Esophagus squamous epithelium (tissue), 4 donors: ENCODE measurements around the gene OR2V2.

Experiments used
- CTCF ChIP-seq, 6 experiments: fragments of 450-650 bp in 4 of 6; fragments of 200-600 bp in 2 of 6; sonication (generic) in 2 of 6; IDR thresholded peaks; one replicate each; pipeline ENCODE4 v1.5.1; 2016 to 2019; ENCODE audit warnings: antibody characterized with exemption in 6 of 6, mild to moderate bottlenecking in 4 of 6, moderate library complexity in 4 of 6
- POLR2A ChIP-seq, 4 donors: fragments of 450-650 bp; IDR thresholded peaks; one replicate each; pipeline ENCODE4 v1.6.1; 2017; ENCODE audit warnings: antibody characterized with exemption in 4 of 4, mild to moderate bottlenecking in 4 of 4, moderate library complexity in 3 of 4

GRCh38 chr5:181114844-181115778 is 32.3 kb upstream of the OR2V2 start:
- no peak for TF ChIP-seq CTCF (IDR thresholded peaks at IDR 0.05)
- no peak for TF ChIP-seq POLR2A (IDR thresholded peaks at IDR 0.05)
